Measurements from ENCODE around the gene GIPC1.

Gene GIPC1

GRCh38 chr19:14474827-14475226, 21.1 kb downstream of the GIPC1 start:
- no peak for DNase-seq (ENCODE audit: low read depth)
- TF ChIP-seq, protein P1, sequence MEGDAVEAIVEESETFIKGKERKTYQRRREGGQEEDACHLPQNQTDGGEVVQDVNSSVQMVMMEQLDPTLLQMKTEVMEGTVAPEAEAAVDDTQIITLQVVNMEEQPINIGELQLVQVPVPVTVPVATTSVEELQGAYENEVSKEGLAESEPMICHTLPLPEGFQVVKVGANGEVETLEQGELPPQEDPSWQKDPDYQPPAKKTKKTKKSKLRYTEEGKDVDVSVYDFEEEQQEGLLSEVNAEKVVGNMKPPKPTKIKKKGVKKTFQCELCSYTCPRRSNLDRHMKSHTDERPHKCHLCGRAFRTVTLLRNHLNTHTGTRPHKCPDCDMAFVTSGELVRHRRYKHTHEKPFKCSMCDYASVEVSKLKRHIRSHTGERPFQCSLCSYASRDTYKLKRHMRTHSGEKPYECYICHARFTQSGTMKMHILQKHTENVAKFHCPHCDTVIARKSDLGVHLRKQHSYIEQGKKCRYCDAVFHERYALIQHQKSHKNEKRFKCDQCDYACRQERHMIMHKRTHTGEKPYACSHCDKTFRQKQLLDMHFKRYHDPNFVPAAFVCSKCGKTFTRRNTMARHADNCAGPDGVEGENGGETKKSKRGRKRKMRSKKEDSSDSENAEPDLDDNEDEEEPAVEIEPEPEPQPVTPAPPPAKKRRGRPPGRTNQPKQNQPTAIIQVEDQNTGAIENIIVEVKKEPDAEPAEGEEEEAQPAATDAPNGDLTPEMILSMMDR (IDR thresholded peaks at IDR 0.05; ENCODE audit: low read length, missing control alignments): no peak
- no peak overlapping the region for H3K4me3 ChIP-seq (replicated peaks; ENCODE audit: low read depth, low read length)

DNA sequence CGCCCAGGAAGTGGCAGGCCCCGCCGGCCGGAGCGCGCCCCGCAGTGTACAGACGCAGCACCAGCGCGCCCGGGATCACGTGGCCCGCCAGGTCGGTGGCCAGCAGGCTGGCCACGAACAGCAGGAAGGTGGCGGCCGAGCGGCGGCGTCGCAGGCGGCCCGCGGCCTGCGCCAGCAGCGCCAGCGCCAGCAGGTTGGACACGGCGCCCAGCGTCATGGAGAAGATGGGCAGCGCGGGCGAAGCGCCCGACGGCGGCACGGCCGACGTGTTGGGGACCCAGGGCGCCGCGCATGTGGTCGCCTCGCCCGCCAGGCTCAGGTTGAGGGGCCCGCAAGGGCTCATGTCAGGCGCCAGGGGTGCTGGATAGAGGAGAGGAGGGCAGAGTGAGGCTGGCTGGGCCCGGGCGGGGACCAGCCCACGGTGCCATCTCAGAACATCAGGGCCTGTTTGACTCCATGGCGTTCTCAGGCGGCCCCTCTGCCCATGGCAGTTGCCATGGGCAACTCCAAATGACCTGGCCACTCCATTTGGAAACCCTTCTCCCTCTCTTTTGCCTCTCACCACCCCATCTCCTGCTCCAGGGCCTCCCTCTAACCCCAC, 21.8 kb downstream of the GIPC1 start:
- TF ChIP-seq, protein P1 (IDR thresholded peaks at IDR 0.05; ENCODE audit: low read length, missing control alignments): no peak
- no peak overlapping the region for H3K4me3 ChIP-seq (replicated peaks; ENCODE audit: low read depth, low read length)
- DNase-seq (ENCODE audit: low read depth): no peak

- H3K4me3 ChIP-seq (replicated peaks; ENCODE audit: low read depth, low read length): no peak overlapping the region
- DNase-seq (ENCODE audit: low read depth): no peak
- TF ChIP-seq, protein P1 (IDR thresholded peaks at IDR 0.05; ENCODE audit: low read length, missing control alignments): no peak
Measured at GRCh38 chr19:14473073-14473977, 22.6 kb downstream of the GIPC1 start.

GRCh38 chr19:14472202-14472938, 23.6 kb downstream of the GIPC1 start:
- peak; percentile 56 for DNase-seq (ENCODE audit: low read depth)
- TF ChIP-seq, protein P1 (IDR thresholded peaks at IDR 0.05; ENCODE audit: low read length, missing control alignments): peak; percentile 60
- H3K4me3 ChIP-seq (replicated peaks; ENCODE audit: low read depth, low read length): no peak overlapping the region

DNA sequence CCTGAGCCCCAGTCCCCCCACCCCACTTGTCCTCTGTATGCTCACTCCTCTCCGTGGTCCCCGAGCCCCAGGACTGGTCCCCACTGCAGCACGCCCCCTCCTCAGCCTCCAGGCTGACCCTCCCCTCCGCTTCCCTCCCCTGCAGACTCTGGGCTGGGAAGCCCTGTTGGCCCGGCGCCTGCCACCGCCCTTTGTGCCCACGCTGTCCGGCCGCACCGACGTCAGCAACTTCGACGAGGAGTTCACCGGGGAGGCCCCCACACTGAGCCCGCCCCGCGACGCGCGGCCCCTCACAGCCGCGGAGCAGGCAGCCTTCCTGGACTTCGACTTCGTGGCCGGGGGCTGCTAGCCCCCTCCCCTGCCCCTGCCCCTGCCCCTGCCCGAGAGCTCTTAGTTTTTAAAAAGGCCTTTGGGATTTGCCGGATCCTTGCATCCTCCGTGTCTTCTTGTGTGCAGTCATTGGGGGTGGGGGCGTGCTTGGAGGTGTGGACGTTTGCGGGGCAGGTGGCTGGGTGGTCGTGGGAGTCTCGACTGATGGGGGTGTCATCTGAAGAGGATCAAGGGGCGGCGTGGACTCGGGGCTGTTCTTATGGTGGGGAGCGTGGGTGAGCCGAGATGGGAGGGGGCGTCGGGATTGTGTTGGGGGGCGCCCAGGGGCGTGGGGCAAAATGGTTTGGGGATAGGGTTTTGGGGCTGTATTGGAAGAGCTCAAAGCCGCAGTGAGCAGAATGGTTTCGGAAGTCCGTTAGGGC, 24.3 kb downstream of the GIPC1 start:
- DNase-seq (ENCODE audit: low read depth): no peak
- H3K4me3 ChIP-seq (replicated peaks; ENCODE audit: low read depth, low read length): no peak overlapping the region
- TF ChIP-seq, protein P1 (IDR thresholded peaks at IDR 0.05; ENCODE audit: low read length, missing control alignments): no peak
